GM12873 (cell line): ENCODE data around the gene SNX5.

Experiments used
- CTCF ChIP-seq: IDR thresholded peaks from 2 replicates; pipeline ENCODE4 v1.5.1; 2012; ENCODE audit warnings: low read depth, mild to moderate bottlenecking, moderate library complexity, low read length, control low read depth; ENCODE audit not compliant: insufficient read depth; ENCODE audit errors: missing control alignments

Gene SNX5

GRCh38 chr20:17963114-17963897, 5.3 kb downstream of the SNX5 start:
- TF ChIP-seq CTCF: no peak

GRCh38 chr20:17961587-17961940, 7.0 kb downstream of the SNX5 start:
- TF ChIP-seq CTCF: no peak

- no peak for TF ChIP-seq CTCF
Measured at GRCh38 chr20:17960927-17961586, 7.5 kb downstream of the SNX5 start.

GRCh38 chr20:17959257-17959627, 9.4 kb downstream of the SNX5 start:
- TF ChIP-seq CTCF: no peak

GRCh38 chr20:17958373-17959256, 10.0 kb downstream of the SNX5 start:
- no peak for TF ChIP-seq CTCF

GRCh38 chr20:17957505-17958363, 10.9 kb downstream of the SNX5 start:
- TF ChIP-seq CTCF: no peak
